Measurements from ENCODE around the gene VPS51. TPM values are rescaled to one million over a fixed set of nuclear protein-coding genes. Genes with fewer than 3 reads are reported as not detected.

VPS51 gene
- total RNA-seq, 1 donor = 211 TPM

GRCh38 chr11:65057526-65057925, 38.5 kb upstream of the VPS51 start:
- TF ChIP-seq CTCF (IDR thresholded peaks at IDR 0.05; ENCODE audit: insufficient read depth, low read length) = no peak
- no peak for DNase-seq (ENCODE audit: low read depth)
- H3K4me3 ChIP-seq (ENCODE audit: low read depth, low read length) = no peak overlapping the region

GRCh38 chr11:65058012-65058411, 38.0 kb upstream of the VPS51 start:
- DNase-seq (ENCODE audit: low read depth) = no peak
- TF ChIP-seq CTCF (IDR thresholded peaks at IDR 0.05; ENCODE audit: insufficient read depth, low read length) = no peak

DNA sequence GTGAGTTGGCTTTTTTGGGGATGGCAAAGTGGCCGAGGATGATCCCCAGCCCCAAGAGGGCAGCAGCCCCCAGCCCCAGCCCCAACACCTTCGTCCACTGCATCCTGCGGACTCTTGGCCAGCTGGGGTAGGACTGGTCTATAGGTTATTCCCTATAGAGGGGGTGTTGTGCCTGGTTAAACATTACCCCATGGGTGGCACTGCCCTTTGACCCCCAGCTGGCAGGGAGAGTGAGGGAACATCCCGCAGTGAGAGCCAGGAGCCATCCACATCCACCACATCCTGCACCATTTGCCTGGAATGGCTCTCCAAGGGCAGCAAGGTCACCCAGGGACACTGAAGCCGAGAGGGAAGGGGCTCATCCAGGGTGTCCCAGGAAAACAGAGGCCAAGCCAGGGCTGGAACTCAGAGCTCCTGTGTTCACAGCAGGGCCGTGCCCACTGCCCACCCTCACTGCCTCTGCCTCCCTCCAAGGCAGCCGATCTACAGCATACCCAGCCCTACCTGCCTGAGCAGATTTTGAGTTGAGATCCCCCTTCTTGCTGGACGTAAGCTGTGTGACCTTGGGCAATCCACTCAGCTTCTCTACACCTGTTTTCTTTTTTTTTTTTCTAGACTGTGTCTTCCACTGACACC, 37.5 kb upstream of the VPS51 start, which contains the start of gene NAALADL1:
Gene NAALADL1 (minus strand): TSS at position 135 of the 636 bp plus-strand sequence. CDS start 32 bp downstream, at position 103.
- no peak for DNase-seq (ENCODE audit: low read depth)
- no peak within 1 kb of the TSS for H3K4me3 ChIP-seq (ENCODE audit: low read depth, low read length)

More at GRCh38 chr11:65058012-65058411, 38.0 kb upstream of the VPS51 start:
- H3K4me3 ChIP-seq (ENCODE audit: low read depth, low read length) = no peak overlapping the region

GRCh38 chr11:65059523-65059922, 36.5 kb upstream of the VPS51 start:
- no peak for TF ChIP-seq CTCF (IDR thresholded peaks at IDR 0.05; ENCODE audit: insufficient read depth, low read length)
- no peak for DNase-seq (ENCODE audit: low read depth)
- H3K4me3 ChIP-seq (ENCODE audit: low read depth, low read length) = no peak overlapping the region

More for the DNA sequence above, 37.5 kb upstream of the VPS51 start, which contains the start of gene NAALADL1:
- no peak for TF ChIP-seq CTCF (IDR thresholded peaks at IDR 0.05; ENCODE audit: insufficient read depth, low read length)

DNA sequence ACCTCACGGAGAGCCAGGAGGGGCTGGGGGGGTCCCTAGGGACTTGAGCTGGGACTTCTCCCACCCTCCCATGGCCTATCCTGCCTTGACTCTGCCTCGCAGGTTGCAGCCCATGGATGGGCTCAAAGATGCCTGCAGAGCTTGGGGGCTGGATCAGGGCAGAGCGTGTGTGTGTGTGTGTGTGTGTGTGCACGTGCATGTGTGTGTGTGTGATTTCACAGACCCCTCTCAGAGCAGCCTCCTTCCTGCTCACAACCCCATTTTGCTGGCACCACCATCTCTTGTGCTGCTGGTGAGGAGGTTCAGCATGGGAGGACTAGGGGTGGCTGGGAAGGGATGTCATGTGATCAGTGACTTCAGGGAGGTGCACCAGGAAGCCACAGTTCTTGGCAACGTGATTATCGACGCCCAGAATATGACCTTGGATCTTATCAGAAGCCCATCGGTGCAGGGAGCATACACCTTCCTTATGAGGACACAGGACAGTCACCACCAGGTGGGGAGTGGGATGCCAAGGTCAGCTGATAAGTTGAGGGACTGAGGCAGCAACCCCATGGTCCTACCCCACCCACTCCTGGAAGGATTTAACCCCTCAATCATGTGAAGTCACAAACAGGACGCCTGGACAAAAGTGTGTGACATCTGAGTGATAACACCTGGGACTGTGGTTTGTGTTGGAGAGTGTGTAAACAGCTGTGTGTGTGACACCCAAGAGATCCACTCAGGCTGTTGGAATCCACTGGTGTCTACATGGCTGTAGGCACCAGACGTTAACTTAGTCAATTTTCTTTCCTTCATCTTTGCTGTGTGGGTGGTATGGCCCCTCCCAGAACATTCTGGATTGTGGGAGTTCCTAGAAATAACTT, 35.8 kb upstream of the VPS51 start:
- TF ChIP-seq CTCF (IDR thresholded peaks at IDR 0.05; ENCODE audit: insufficient read depth, low read length) = no peak
- DNase-seq (ENCODE audit: low read depth) = no peak
- no peak overlapping the region for H3K4me3 ChIP-seq (ENCODE audit: low read depth, low read length)

- TF ChIP-seq CTCF (IDR thresholded peaks at IDR 0.05; ENCODE audit: insufficient read depth, low read length) = peak; percentile 35
- H3K4me3 ChIP-seq (ENCODE audit: low read depth, low read length) = no peak overlapping the region
- DNase-seq (ENCODE audit: low read depth) = peak; percentile 19
Measured at GRCh38 chr11:65060913-65061408, 35.1 kb upstream of the VPS51 start.
